ENCODE data around the gene APBB1IP.
A peak's percentile ranks its signal among the peaks of the same experiment; 100 is the strongest.
"Not testable (repeated sequence)": the region's sequence is repeated elsewhere in the genome, so short reads cannot be mapped to it uniquely, and the experiment has no call there.

Gene APBB1IP

DNA sequence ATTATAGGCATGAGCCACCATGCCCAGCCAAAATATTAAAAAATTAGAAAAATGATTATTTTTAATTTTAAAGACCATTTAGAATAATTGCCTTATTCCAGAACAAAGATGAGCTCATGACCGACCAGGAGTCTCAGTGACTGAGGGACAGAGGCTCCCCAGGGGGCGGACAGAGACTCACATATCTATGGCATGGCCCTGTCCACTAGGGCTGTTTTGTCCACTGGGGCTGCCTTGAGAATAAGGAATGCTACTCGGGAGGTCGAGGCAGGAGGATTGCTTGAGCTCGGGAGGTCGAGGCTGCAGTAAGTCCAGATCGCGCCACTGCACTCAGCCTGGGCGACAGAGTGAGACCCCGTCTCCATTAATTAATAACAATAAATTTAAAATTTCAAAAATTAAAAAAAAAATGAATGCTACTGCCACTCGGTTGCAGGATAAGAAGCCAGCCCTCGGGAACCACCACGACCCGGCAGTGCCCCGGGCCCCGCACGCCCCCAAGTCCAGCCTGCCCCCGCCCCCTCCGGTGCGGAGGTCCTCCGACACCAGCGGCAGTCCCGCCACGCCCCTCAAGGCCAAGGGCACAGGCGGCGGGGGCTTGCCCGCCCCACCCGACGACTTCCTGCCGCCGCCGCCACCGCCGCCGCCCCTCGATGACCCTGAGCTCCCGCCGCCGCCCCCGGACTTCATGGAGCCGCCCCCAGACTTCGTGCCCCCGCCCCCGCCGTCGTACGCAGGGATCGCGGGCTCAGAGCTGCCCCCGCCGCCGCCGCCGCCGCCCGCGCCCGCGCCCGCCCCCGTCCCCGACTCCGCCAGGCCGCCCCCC, 128.6 kb downstream of the APBB1IP start:
- no peak for DNase-seq

DNA sequence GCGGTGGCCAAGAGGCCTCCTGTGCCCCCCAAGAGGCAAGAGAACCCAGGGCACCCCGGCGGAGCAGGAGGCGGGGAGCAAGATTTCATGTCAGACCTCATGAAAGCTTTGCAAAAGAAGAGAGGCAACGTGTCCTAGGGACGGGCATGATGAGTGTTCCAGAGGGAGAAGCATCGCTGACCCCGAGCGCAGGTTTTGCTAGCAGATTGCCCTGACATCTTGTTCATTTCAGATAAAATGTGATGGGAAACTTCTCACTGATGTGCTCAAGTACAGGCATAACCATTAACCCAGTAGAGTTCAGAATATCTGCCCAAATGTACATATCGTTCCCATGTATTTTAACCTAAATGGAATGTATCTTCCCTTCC, 129.2 kb downstream of the APBB1IP start:
- DNase-seq, result no peak

DNA sequence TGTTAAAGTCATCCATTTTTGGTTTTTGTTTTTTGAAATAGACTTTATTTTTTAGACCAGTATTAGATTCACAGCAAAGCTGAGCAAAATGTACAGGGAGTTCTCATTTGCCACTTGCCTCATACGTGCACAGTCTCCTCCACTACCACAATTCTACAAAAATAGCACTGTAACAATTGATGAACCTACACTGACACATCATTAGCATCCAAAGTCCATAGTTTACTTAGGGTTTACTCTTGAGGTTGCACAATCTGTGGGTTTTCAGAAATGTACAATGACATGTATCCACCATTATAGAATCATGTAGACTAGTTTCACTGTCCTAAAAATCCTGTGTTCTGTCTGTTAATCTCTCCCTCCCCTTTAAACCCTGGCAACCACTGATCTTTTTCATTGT, 133.5 kb downstream of the APBB1IP start:
- DNase-seq, result no peak

DNA sequence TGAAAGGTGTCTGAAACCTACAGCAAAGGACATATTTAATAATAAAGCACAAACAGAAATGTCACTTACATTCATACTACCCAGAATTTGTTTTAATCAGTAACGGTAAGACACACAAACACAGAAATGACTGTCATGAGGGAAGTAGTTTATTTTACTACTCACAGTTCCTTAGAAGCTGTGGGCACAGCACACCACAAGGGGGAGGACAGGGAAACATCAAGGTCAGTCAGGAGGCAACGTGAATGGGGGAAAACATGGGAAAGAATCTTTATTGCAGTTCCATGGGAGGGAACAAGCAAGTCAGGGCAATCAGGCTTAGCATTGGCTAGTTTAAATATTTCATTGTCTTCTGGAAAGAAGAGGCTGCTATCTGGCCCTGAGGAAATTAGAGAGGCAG, 135.5 kb downstream of the APBB1IP start:
- DNase-seq, result no peak

DNA sequence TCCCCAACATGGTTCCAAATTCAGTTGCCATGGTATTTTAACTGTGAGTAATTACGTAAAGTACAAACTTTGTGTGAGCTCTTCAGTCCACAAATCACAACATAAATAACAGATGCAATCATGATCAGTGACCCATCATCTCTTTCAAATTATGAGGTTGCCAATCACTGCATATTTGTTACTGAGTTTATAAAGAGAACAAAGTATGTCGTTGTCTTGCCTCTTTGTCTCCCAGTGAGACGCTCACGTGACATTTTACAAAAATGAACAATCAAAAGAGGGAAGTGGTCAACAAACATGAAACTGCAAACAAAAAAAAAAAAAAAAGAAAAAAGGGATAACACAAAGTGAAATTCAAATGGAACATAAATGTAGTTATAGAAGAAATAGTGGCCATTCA, 136.6 kb downstream of the APBB1IP start:
- peak; percentile 22 for DNase-seq

DNA sequence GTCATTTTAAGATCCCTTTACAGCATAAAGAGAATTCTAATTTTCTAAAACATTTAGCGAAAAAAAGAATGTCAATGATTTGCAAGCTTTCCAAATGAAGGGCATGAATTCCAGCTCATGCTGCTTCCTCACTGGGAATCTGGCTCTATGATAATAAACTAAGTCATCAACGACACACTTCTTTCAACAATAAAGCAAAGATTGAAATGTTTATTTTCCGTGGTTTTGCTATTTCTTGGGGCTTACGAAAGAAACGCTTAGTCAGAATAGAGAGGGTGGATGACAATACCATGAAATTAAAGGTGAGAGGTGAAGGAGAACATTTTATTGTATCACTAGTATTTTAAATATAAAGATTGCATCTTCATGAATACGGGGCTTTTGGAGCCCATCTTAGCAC, 140.2 kb downstream of the APBB1IP start:
- not testable (repeated sequence) for DNase-seq

DNA sequence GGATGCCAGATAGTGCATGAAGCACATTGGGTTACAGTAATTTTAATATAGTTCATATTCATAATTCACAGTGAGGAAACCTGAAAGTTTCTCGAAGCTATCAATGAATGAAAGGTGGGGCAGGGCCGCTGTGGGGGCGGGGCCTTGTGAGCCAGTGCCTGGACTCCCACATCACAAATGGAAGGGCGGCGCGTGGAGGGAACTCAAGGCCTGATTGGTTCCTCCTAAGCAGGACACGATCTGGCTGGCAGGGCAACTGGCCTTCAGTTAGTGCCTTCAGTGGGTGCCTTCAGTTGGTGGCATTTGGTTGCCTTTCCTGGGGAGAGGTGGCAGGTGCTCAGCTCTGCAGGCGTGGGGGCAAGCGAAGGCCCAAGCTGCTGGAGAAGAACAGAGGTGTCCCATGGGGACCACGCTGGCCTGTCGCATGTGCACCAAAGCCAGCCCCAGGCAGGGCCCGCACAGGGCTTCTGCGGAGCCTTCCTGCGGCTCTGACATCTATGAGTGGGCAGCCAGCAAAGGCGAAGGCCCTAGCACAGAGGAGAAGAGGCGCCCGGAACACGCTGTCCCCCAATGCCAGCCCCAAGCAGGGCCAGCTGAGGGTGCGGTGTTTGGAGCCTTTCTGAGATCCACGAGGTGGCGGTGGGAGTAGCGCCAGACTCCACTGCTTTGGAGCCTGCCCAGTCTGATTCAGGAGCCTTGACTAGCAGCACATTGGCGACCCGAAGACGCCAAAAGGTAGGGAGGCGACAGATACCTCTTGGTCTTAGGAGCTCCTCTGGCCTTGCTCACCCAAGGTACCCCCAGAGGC, 141.3 kb downstream of the APBB1IP start:
- no peak for DNase-seq

DNA sequence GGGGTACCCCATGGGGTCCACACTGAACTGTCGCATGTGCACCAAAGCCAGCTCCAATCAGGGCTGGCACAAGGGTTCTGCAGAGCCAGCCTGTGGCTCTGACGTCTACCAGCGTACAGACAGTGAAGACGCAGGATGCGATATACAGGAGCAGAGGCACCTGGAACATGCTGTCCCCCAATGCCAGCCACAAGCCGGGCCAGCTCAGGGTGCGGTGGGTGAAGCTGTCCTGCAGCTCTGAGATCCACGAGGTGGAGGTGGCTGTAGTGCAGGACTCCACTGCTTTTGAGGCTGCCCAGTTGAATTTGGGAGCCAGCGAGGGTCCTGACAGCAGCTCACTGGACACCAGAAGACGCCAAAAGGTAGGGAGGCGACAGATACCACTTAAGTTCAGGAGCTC, 148.1 kb downstream of the APBB1IP start:
- DNase-seq, result no peak

DNA sequence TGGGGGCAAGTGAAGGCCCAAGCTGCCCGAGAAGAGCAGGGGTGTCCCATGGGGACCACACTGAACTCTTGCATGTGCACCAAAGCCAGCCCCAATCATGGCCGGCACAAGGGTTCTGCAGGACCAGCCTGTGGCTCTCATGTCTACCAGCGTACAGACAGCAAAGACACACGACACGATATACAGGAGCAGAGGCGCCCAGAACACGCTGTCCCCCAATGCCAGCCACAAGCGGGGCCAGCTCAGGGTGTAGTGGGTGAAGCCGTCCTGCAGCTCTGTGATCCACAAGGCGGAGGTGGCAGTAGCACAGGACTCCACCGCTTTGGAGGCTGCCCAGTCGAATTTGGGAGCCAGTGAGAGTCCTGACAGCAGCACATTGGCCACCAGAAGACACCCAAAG, 150.5 kb downstream of the APBB1IP start:
- no peak for DNase-seq

DNA sequence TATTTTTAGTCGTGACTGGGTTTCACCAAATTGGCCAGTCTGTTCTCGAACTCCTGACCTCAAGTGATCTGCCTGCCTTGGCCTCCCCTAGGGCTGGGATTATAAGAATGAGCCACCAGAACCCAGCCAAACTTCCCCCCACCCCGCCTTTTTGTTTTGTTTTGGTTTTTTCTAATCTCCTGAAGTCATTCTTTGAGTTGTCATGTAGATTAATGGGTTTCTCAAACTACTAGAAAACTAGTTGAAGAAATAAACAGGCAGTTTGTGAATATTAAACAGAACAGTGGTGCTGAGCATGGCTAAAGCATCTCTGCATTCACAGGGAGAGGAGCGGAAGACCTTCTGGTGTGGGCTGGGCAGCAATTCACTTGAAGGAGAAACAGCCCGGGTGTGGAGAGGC, 151.7 kb downstream of the APBB1IP start:
- not testable (repeated sequence) for DNase-seq

DNA sequence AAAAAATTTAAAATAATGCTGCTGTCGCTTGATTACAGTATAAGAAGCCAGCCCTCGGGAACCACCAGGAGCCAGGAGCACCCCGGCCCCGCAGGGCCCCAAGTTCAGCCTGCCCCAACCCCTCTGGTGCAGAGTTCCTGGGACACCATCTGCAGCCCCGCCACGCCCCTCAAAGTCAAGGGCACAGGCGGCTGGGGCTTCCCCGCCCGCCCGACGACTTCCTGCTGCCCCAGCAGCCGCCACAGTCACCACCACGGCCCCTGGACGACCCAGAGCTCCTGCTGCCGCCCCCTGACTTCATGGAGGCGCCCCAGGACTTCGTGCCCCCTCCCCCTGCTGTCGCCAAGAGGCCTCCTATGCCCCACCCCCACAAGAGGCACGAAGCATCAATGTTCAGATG, 155.8 kb downstream of the APBB1IP start:
- DNase-seq, result no peak

DNA sequence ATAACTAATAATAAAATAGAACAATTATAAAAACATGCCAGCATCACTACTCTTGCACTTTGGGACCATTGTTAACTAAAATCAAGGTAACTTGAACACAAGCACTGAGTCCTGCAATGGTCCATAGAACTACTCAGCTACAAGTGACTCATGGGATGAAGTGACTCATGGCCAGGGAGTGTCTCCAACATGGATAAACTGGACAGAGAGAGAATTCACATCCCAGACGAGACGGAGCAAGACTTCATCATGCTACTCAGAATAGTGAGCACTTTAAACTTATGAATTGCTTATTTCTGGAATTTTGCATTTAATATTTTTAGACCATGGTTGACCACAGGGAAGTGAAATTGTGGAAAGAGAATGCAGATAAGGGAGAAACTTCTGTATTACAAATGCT, 165.1 kb downstream of the APBB1IP start:
- not testable (repeated sequence) for DNase-seq

DNA sequence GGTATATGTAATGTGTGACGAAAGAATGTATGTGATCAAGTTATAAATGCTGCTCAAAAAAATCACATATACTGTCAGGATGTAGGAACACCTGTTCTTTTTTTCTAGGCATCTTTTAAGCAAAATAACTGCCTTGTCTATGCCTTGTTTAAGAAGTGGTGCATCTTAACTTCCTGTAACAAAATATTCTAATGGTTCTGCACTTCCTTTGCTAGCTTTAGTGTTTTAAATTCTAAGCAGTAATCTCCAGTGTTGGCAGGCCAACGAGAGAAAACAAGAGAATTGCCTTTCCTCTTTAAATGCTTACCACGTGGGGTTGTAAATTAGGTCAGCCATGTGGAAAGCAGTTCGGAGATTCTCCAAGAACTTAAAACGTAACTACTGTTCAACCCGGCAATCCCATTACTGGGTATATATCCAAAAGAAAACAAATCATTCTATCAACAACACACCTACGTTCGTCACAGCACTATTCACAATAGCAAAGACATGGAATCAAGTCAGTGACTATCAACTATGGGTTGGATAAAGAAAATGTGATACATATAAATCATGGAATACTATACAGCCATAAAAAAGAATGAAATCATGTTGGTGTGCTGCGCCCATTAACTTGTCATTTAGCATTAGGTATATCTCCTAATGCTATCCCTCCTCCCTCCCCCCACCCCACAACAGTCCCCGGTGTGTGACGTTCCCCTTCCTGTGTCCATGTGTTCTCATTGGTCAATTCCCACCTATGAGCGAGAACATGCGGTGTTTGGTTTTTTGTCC, 166.4 kb downstream of the APBB1IP start:
- not testable (repeated sequence) for DNase-seq

DNA sequence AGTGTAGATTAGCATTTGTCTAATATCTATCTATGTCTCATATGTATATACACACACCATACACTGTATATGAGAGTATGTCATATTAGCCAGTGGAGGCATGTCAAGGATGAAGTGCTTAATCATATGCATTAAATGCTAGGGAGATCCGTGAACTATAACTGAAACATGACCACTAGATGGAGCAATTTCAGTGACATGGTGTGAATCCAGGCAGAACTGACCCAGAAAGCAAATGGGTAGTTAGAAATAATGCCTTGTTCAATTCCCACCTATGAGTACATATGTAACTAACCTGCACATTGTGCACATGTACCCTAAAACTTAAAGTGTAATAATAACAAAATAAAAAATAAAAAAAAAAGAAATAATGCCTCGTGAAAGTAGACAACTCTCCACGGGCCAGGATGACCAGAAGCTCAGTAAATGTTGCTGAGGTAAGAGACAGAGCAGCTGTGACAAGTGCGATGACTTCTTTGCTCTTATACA, 168.3 kb downstream of the APBB1IP start:
- DNase-seq, result not testable (repeated sequence)

DNA sequence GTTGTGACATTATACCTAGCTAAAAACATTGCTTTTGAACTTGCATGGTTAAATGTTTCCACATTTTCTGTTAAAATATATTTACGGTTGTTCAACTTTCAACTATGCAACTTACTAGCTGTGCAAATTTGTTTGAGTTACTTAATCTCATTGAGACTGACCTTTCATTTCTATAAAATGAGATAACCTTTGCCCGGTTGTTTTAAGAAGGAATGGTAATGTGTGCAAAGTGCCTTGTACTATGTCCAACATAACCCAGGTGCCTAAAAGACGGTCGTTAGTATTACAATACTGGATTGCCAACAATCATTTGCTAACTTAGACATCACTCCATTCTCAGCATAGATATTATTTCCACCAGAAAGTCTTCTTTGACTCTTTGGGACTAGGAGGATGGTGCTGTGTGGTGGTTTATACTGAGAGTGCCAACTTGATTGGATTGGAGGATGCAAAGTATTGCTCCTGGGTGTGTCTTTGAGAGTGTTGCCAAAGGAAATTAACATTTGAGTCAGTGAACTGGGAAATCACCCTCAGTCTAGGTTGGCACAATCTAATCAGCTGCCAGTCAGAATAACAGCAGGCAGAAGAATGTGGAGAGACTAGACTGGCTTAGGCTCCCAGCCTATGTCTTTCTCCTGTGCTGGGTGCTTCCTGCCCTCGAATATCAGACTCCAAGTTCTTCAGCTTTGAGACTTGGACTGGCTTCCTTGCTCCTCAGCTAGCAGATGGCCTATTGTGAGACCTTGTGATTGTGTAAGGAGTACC, 174.2 kb downstream of the APBB1IP start:
- DNase-seq, result no peak

Measured in RPMI8226 (cell line).